T-helper 9 cell (primary cell): ENCODE data around the gene KLHL2.

ENCODE experiments used
- DNase-seq: peaks from one replicate; pipeline ENCODE4 v3.0.0-alpha.2; 2020

The KLHL2 gene

GRCh38 chr4:165293927-165294649 is 86.7 kb downstream of the KLHL2 start:
- DNase-seq: no peak

- DNase-seq: no peak
Observed at GRCh38 chr4:165294907-165295306, 87.5 kb downstream of the KLHL2 start.

- no peak for DNase-seq
Observed at GRCh38 chr4:165297626-165298025, 90.3 kb downstream of the KLHL2 start.

GRCh38 chr4:165299399-165300060 is 92.2 kb downstream of the KLHL2 start:
- no peak for DNase-seq

- no peak for DNase-seq
Observed at GRCh38 chr4:165301833-165302232, 94.5 kb downstream of the KLHL2 start.

GRCh38 chr4:165302658-165303057 is 95.3 kb downstream of the KLHL2 start:
- no peak for DNase-seq

GRCh38 chr4:165308166-165308565 is 100.8 kb downstream of the KLHL2 start:
- DNase-seq: no peak

- DNase-seq: no peak
Observed at GRCh38 chr4:165308606-165309005, 101.2 kb downstream of the KLHL2 start.

GRCh38 chr4:165309456-165309855 is 102.1 kb downstream of the KLHL2 start:
- no peak for DNase-seq

- DNase-seq: no peak
Observed at GRCh38 chr4:165312506-165312905, 105.1 kb downstream of the KLHL2 start.

- DNase-seq: no peak
Observed at GRCh38 chr4:165319030-165319429, 111.7 kb downstream of the KLHL2 start.

- DNase-seq: no peak
Observed at GRCh38 chr4:165319509-165319908, 112.1 kb downstream of the KLHL2 start.

GRCh38 chr4:165324236-165324917 is 117.0 kb downstream of the KLHL2 start:
- DNase-seq: no peak

GRCh38 chr4:165324918-165325304 is 117.5 kb downstream of the KLHL2 start:
- no peak for DNase-seq

- DNase-seq: no peak
Observed at GRCh38 chr4:165325732-165326512, 118.6 kb downstream of the KLHL2 start.

- DNase-seq: no peak
Observed at GRCh38 chr4:165326831-165327210, 119.5 kb downstream of the KLHL2 start.

GRCh38 chr4:165327211-165328100 is 120.1 kb downstream of the KLHL2 start, which contains the start of gene MSMO1:
Gene MSMO1 (plus strand): TSS chr4:165327669. CDS start chr4:165333371, 5,702 bp downstream.
- peak; percentile 94 for DNase-seq

GRCh38 chr4:165328101-165328425 is 120.7 kb downstream of the KLHL2 start:
- no peak for DNase-seq

GRCh38 chr4:165328708-165329107 is 121.3 kb downstream of the KLHL2 start:
- DNase-seq: no peak

- DNase-seq: no peak
Observed at GRCh38 chr4:165330071-165330470, 122.7 kb downstream of the KLHL2 start.

GRCh38 chr4:165330666-165331065 is 123.3 kb downstream of the KLHL2 start:
- DNase-seq: no peak

- DNase-seq: no peak
Observed at GRCh38 chr4:165331359-165331758, 124.0 kb downstream of the KLHL2 start.
